HepG2 (cell line): ENCODE measurements around the gene VAPB. TPM values are rescaled to one million over a fixed set of nuclear protein-coding genes. Genes with fewer than 3 reads are reported as not detected.
A peak's percentile ranks its signal among the peaks of the same experiment; 100 is the strongest.

Experiments
- ATAC-seq: fragments of 200-7000 bp; cut with Tn5 transposase; 3 replicates; pipeline ENCODE4 v1.9.1; 2020; ENCODE audit warnings: mild to moderate bottlenecking, moderate library complexity
- BruUV-seq: library from RNA; stranded (reverse); fragments of 400-500 nt; replicated peaks from 2 replicates; lab custom pipeline; 2021; lab: Mats Ljungman, UMichigan
- CTCF ChIA-PET: fragments of 300-600 bp; formaldehyde crosslinking; extraction: SDS; loops from one replicate; lab custom pipeline; 2021; ENCODE audit warnings: low total read pairs, inconsistent platforms, low intra/inter-chr PET ratio; lab: Yijun Ruan, JAX
- POLR2A ChIA-PET: fragments of 350-600 bp; sonication (Branson Sonifier 250); formaldehyde crosslinking; loops from one replicate; lab custom pipeline; 2020; ENCODE audit warnings: antibody characterized with exemption, inconsistent platforms; lab: Yijun Ruan, JAX
- DNase-seq: peaks from one replicate; pipeline ENCODE4 v3.0.0-alpha.2; 2015; ENCODE audit warnings: low spot score
- FAIRE-seq: peaks from 3 replicates; lab custom pipeline; 2011; peaks lifted over from hg19 to GRCh38; lab: Jason Lieb, UNC
- H2AFZ ChIP-seq: one replicate; pipeline ENCODE4 v1.6.1; 2011; ENCODE audit warnings: low read length, inconsistent platforms
- H3K27ac ChIP-seq: fragments of 300-600 bp; 3 replicates; pipeline ENCODE4 v1.8.0; 2011; ENCODE audit warnings: mixed run types, mild to moderate bottlenecking, mixed read lengths, low read length, inconsistent platforms; ENCODE audit not compliant: insufficient read depth; ENCODE audit errors: extremely low read length
- H3K27me3 ChIP-seq, 2 experiments: fragments of 200-600 bp in 1 of 2; 2 replicates in 1 of 2; 3 replicates in 1 of 2; pipeline versions ENCODE4 v1.6.0 to v1.8.0; 2011; ENCODE audit warnings: low read length in 2 of 2, mild to moderate bottlenecking in 2 of 2, moderate library complexity in 2 of 2, inconsistent platforms in 1 of 2; ENCODE audit not compliant: insufficient read depth in 2 of 2, control insufficient read depth in 1 of 2
- H3K36me3 ChIP-seq, 2 experiments: fragments of 200-600 bp in 1 of 2; replicated peaks in 1 of 2; 2 replicates in 1 of 2; 3 replicates in 1 of 2; pipeline versions ENCODE4 v1.5.1 to v1.8.0; 2011; ENCODE audit warnings: low read length in 2 of 2, inconsistent platforms in 1 of 2; ENCODE audit not compliant: insufficient read depth in 2 of 2, control insufficient read depth in 1 of 2
- H3K4me1 ChIP-seq: 2 replicates; pipeline ENCODE4 v1.5.1; 2012; ENCODE audit warnings: low read length, inconsistent platforms; ENCODE audit not compliant: insufficient read depth
- H3K4me2 ChIP-seq: 2 replicates; pipeline ENCODE4 v1.6.0; 2011; ENCODE audit warnings: low read depth, low read length, inconsistent platforms
- H3K4me3 ChIP-seq, 3 experiments: fragments of 200-600 bp in 1 of 3; sonication (generic), shearing (Covaris generic) in 1 of 3; replicated peaks in 1 of 3; 2 replicates each; pipeline ENCODE4 v1.5.1; 2011 to 2016; ENCODE audit warnings: low read length in 3 of 3, inconsistent platforms in 2 of 3, low read depth in 2 of 3, mild to moderate bottlenecking in 2 of 3, control low read depth in 1 of 3, mixed read lengths in 1 of 3; ENCODE audit not compliant: insufficient read depth in 1 of 3
- H3K79me2 ChIP-seq: one replicate; pipeline ENCODE4 v1.6.1; 2011; ENCODE audit warnings: low read length, inconsistent platforms; ENCODE audit not compliant: insufficient read depth
- H3K9ac ChIP-seq: 2 replicates; pipeline ENCODE4 v1.6.0; 2011; ENCODE audit warnings: mild to moderate bottlenecking, low read depth, low read length, inconsistent platforms; ENCODE audit not compliant: insufficient read depth
- H3K9me3 ChIP-seq: 2 replicates; pipeline ENCODE4 v1.5.1; 2012; ENCODE audit warnings: mild to moderate bottlenecking, low read length
- H4K20me1 ChIP-seq: 2 replicates; pipeline ENCODE4 v1.6.0; 2011; ENCODE audit warnings: inconsistent platforms, mild to moderate bottlenecking, low read length, moderate library complexity; ENCODE audit not compliant: insufficient read depth
- DNMT3B ChIP-seq: conservative IDR thresholded peaks from 2 replicates; pipeline ENCODE4 v1.6.1; 2016; ENCODE audit warnings: missing biosample characterization, control low read depth
- HES4 ChIP-seq: sonication (generic); formaldehyde crosslinking; IDR thresholded peaks from 2 replicates; pipeline ENCODE4 v1.9.0; 2021; ENCODE audit warnings: mild to moderate bottlenecking, missing genetic modification reagents, borderline replicate concordance
- PAF1 ChIP-seq: IDR thresholded peaks from 2 replicates; pipeline ENCODE4 v1.6.1; 2016; ENCODE audit warnings: missing genetic modification reagents, missing compliant biosample characterization
- RBM22 ChIP-seq: fragments of 200-400 bp; formaldehyde crosslinking; optimal IDR thresholded peaks from 2 replicates; pipeline ENCODE3; 2017; ENCODE audit warnings: mild to moderate bottlenecking, low read length, moderate library complexity
- SMARCE1 ChIP-seq: fragments of 450-650 bp; IDR thresholded peaks from 2 replicates; pipeline ENCODE4 v1.6.1; 2017; ENCODE audit warnings: borderline replicate concordance
- WGBS: methylation state at CpG from one replicate; pipeline ENCODE4 v1.1.6; 2017; ENCODE audit warnings: low lambda C conversion rate; 5-methylcytosine and 5-hydroxymethylcytosine counted together
- in situ Hi-C: cut with HindIII; loops from 2 replicates; pipeline ENCODE4 v1.10.0; 2017; ENCODE audit warnings: low pct_unique_long_range_greater_than_20kb; ENCODE audit not compliant: extremely low pct_ligation_motif_present
- intact Hi-C: fragments of 100-400 bp; cut with micrococcal nuclease; formaldehyde crosslinking; loops from one replicate; pipeline ENCODE4 v1.10.0; 2022; ENCODE audit not compliant: unreplicated experiment
- polyA plus RNA-seq, 8 experiments: library from polyadenylated mRNA; depleted of rRNA in 3 of 8; stranded (reverse) in 7 of 8; unstranded in 1 of 8; fragments of >200 nt; fragmentation: Illumina TruSeq in 4 of 8; extraction: Trizol in 4 of 8; gene quantifications; 2 replicates each; pipeline versions ENCODE4 v1.2.1 to v1.2.3, GENCODE V29; 2011 to 2016; ENCODE audit warnings: low read depth in 4 of 8, missing spikeins in 1 of 8, mixed read lengths in 1 of 8; ENCODE audit not compliant: insufficient read depth in 1 of 8
- total RNA-seq, 5 experiments: library from RNA; depleted of rRNA; stranded (reverse); fragments of >200 nt; fragmentation: Illumina TruSeq; extraction: Trizol; gene quantifications; 2 replicates each; pipeline ENCODE4 v1.2.3, GENCODE V29; 2016; ENCODE audit warnings: low read depth in 1 of 5
- TF ChIP-seq, protein P1 (sequence below): sonication (generic); formaldehyde crosslinking; IDR thresholded peaks from 2 replicates; pipeline ENCODE4 v1.5.0; 2020; ENCODE audit warnings: missing genetic modification reagents

The VAPB gene
- total and polyA plus RNA-seq, 2 of the 13 experiments (the other 11 are each of a cell fraction or from before 2014, with no cell fraction given) = 18.6 to 48.5 TPM

DNA sequence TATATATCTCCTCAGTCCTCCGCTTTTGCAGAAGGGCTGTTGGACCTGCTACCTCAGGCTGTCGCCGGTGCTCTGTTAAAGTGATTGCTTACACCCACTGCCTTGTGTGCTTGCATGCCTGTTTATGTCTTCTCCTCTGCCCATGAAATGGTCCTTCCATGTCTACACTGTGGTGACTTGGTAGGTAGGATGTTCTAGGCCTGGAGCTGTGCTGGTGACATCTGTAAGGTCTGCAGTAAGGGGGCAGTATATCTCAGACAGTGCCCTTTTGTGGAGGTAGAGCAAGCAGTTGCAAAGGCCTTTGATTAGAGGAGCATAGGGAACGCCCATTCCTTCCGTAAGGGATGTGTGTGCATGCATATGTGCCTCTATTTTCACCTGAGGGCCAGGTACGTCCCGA lies 40.3 kb downstream of the VAPB start (continued):
- TF ChIP-seq RBM22 = peak; percentile 84
- TF ChIP-seq, all 625 proteins: peak for 2

DNA sequence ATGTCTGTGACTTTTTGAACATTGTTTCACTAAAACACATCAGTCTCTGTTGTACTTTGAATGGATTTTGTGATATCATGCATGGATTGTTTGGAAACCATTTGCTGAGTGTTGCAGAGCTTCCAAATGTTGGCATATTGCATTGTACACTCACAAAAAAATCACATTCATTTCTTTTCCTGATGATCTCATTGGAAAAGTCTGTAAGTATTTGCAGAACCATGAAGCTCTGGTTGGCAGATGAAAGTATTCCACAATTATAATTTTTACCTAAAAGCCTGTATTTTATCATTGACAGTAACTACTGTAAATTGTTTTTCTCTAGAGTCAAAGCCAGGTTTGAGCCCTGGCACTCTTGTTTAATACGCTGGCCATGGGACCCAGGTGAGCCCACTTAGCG lies 42.1 kb downstream of the VAPB start:
- H3K36me3 ChIP-seq = peaks cover 9 to 47% of the 10 kb centered on the region in 2 experiments
- BruUV-seq = no TSS peak
- peaks cover 84% of the 10 kb centered on the region for H3K79me2 ChIP-seq
- no peak overlapping the region for H3K4me2 ChIP-seq
- ATAC-seq (no peak), DNase-seq (no peak), FAIRE-seq (peak; percentile 57)
- H3K4me1 ChIP-seq = peaks cover 25% of the 10 kb centered on the region
- intact Hi-C loops = loop anchor here (5.0 kb wide), 1 partner anchor 439 kb away; no protein-coding TSS in a partner anchor
- no peak overlapping the region for H3K4me3 ChIP-seq
- H3K27me3 ChIP-seq = no peaks in the 10 kb centered on the region
- in situ Hi-C loops = no loop called here
- ChIA-PET POLR2A (no interaction called here), CTCF (no interaction called here)
- 97% methylated on average over 2 of the region's 2 CpGs for WGBS
- TF ChIP-seq PAF1 (CRISPR knock-in tag) (no peak), SMARCE1 (no peak), HES4 (no peak), DNMT3B (CRISPR knock-in tag) (no peak)
- TF ChIP-seq, protein P1, sequence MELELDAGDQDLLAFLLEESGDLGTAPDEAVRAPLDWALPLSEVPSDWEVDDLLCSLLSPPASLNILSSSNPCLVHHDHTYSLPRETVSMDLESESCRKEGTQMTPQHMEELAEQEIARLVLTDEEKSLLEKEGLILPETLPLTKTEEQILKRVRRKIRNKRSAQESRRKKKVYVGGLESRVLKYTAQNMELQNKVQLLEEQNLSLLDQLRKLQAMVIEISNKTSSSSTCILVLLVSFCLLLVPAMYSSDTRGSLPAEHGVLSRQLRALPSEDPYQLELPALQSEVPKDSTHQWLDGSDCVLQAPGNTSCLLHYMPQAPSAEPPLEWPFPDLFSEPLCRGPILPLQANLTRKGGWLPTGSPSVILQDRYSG (CRISPR knock-in tag) = no peak
- H3K9ac ChIP-seq = no peak overlapping the region
- no peaks in the 10 kb centered on the region for H3K9me3 ChIP-seq
- no peak overlapping the region for H3K27ac ChIP-seq
- peaks cover 11% of the 10 kb centered on the region; the same call in 1 of the 2 replicates for H4K20me1 ChIP-seq
- H2AFZ ChIP-seq = no peak overlapping the region
